ENCODE results near the gene GADD45G.
A peak's percentile ranks its signal among the peaks of the same experiment; 100 is the strongest.

Gene GADD45G, protein sequence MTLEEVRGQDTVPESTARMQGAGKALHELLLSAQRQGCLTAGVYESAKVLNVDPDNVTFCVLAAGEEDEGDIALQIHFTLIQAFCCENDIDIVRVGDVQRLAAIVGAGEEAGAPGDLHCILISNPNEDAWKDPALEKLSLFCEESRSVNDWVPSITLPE

DNA sequence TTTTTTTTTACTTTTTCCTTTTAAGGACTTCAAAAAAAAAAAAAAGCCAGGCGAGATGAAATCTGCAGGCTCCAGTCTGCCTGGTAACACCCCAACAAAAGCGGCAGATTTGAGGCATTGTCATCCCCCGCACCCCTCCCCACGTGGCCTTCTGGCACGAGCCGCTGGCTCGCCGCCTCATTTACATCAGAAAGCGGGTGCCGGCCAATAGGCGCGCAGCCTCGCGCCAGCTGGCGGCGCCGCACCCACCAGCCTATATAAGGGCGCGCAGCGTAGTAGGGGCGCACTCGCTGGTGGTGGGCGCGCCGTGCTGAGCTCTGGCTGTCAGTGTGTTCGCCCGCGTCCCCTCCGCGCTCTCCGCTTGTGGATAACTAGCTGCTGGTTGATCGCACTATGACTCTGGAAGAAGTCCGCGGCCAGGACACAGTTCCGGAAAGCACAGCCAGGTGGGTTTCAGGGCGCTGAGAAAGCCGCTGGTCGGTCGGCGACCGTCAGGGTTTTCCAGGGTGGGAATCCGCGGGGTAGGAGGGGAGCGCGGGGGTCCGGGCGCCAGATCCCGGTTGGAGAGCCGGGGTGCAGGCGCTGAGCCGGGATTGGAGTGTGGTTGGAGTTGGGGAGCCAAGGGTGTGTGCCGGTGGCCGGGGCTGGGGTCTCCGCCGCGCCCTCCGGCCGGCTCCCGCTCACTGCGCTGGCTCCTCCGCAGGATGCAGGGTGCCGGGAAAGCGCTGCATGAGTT is at the start of gene GADD45G:
Gene GADD45G, plus strand, starts transcription at position 284 of the 736 bp plus-strand sequence. Its CDS starts 110 bp downstream, at position 394.
- peak; percentile 52 for DNase-seq (ENCODE audit: low read depth)

DNA sequence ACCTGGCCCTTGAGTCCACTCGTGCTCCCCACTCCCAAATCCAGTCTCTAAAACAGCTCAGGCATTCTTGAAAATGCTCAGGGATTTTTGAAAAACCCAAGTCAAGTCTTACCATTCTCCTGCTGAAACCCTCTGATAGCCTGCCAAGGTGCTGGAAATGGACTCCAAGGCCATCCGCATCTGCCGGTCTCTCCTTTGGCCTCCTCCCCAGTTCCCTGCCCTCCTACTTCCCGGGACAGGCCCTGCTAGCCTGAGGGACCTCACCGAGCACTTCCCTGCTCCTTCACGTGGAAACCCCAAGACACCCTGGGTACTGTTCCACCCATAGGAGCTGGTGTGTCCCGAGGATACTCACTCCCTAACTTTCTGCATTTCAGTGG is 49.8 kb upstream of the GADD45G start:
- no peak for DNase-seq (ENCODE audit: low read depth)

DNA sequence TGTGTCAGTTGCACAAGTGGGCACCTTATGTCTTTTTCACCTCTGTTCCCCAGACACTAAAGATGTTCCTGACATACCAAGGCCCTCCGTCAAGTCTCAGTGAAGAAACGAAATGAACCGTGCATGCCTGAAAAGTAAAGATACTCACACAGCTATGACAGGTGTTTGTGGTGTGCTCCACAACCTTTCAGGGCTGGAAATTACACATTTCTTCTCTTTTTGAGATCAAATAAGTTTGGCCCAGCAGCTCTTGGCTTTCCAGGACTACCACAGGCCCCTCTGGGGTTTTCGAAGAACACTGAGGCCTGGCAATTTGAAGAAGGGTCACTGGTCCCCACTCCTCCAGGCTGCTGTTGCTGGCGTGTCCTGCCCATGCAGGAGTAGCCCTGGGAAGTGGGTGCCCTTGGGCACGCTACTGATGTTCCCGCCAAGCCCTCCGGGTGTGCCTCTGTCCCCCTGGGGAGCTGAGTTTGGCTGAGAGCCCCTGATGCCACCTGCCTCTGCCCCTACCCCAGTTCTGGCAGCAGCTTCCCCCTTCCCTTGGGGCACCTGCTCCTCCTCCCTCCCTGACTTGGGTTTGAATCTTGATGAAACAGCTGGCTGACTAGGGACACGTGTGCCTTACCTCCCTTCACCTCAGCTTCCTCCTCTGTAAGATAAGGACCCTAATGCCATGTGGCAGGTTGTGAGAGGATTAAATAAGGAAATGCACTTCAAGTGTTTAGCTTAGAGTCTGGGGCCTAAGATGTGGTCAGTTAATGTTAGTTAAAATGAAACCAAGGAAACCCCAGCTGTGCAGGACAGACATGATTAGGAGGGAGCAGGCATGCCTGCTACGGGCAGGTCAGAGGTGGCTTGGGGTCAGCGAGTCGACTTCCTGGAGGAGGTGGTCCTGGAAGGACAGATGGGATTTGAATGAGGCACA is 49.1 kb upstream of the GADD45G start:
- no peak for DNase-seq (ENCODE audit: low read depth)

DNA sequence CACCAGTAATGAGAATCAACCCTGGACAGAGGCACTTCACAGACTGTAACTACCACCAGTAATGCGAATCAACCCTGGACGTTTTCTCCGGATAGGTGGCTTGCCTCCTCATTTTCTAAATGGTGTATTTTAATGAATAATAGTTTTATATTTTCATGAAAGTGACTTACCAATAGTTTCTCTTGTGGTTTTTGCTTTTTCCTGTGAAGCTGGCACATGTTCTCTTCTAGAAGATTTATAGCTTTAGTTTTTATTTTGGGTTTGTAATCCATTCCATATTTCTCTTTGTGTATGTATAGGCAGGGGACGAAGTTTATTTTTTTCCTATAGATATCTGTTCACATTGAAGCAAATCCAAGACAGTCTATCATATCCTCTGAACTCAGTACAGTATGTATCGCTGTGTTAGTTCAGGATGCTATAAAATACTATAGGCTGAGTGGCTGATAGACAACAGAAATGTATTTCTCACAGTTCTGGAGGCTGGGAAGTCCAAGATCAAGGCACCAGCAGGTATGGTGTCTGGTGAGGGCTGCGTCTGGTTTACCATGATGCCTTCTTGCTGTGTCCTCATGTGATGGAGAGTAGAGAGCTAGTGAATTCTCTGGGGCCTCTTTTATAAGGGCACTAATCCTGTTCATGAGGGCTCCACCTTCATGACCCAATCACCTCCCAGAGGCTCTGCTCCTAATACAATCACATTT is 46.5 kb upstream of the GADD45G start:
- no peak for DNase-seq (ENCODE audit: low read depth)

DNA sequence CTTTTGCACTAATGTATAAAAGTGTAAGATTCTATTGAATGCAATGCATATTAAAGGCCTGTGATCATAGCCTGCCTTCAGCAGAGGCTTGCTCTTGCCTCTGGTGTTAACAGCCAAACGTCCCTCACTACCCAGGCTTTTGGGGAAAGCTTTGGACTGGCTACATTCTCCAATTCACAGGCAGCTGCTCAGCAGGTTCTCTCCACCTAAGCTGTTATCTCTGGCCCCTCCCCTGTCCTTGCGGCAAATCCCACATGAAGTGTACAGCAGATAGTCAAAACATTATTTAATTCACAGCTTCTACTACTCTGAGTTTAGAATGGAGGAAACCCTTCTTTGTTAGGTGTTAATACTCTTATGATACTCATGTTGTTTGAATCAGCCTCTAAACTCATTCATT is 45.9 kb upstream of the GADD45G start:
- DNase-seq (ENCODE audit: low read depth): no peak

DNA sequence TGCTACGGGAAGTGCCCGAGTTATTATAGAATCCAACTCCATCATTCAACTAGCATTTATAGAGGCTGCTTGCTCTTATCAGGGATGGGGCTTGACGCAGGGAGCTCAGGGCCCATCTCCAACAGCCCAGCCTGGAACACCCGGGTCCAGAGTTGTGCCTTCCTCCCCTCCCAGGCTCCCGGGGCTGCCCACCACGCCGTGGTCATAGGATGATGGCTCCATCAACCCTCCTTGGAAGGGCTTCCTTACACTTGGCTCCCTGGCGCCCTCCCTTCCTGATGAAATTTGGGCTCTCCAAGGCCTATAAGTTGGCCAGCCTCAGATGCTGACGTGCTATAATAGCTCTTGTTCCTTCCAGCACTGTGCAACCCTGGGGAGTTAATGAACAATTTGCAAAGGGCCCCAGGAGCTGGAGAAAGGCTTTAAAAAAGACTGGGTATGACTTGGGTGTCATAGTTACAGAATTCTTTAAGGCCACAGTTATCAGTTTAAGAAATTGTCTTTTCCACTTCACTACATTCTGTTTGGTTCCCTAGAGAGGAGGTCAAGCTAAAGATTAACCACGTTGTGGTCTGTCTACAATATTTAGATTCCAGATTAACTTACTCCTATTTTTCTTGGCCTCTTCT is 42.5 kb upstream of the GADD45G start:
- DNase-seq (ENCODE audit: low read depth): no peak

DNA sequence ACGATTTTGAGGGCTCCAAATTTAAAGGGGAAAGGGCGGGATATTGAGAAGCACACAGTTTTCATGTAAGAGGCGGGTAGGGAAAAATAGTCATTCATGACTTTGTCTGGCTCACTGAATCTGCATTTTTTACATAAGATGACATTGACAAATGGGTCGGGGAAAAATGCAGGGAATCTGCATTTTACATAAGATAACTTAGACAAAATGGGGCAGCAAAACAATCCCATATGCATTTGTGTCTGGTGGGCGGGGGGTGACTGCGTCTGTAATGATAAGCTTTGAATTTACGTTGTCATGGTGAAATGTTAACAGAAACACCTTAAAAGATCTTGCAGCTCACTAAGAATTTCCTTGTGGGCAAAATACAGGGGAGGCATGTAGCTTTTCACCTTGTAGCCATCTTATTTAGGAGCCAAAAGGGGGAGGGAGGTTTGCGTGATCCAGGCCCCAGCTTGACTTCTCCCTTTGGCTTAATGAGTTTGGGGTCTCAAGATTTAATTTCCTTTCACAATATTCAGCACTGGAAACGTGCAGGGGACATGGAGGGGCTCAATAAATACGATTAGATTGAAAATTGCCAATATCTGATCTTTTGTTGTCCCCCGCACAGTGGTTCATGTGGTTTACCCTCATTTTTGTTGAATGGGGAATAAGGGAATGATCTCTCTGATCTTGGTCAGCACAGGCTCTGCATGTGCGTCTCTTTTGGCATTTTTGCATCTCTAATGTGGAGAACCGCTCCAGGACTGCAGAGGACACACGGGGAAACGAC is 41.1 kb upstream of the GADD45G start:
- DNase-seq (ENCODE audit: low read depth): no peak

DNA sequence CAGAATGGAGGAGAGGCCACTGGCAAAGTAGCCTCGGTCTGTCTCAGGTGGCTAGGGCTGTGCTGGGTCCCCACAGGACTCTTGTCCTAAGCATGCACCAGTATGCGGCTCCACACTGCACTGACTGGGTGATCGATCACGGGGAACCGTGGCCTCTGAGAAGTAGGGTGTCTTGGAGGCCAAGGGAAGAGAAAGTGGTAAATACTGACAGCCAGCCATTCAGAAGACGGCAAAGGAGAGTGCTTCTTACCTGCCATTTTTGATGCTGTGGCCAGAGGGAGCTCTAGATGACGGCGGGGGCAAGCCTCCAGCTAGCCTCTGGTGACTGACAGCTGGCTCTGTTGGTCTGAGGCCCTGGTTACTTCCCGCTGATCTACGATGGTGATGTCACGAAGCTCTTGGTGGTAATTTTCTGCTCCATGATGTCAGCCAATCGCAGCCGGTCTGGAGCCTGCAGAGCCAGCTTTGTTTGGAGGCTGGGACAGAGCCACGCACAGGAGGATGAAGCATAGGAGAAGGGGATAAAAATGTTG is 40.4 kb upstream of the GADD45G start:
- DNase-seq (ENCODE audit: low read depth): no peak

DNA sequence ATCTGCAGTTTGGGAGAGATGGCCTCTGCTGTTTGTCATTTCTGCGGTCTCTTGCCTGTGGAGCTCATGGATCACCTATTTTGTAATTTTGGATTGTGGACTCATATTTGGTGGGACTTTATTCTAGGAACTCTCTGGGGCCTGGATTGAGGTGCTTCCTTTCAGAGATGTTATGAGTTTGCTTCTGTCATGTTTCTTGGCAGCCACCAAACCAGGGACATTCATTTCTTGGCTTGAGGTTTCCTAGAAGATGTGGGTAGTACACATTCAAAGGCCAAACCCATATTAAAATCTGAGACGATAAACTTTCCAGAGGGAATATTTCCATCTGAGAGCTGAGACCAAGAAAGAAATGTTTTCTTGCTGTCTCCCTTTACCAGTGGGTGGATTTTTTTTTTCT is 37.2 kb upstream of the GADD45G start:
- DNase-seq (ENCODE audit: low read depth): no peak

DNA sequence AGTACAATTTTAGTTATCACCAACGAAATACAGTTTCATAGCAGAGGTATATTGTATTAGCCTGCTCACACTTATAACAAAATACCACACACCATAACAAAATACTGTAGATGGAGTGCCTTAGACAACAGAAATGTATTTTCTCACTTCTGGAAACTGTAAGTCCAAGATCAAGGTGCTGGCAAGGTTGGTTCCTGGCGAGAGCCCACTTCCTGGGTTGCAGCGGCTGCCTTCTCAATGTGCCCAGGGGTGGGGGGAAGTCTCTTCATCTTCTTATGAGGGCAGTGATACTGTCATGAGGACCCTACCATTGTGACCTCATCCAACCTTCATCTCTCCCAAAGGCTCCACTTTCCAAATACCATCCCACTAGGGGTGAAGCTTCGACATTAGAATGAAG is 30.5 kb upstream of the GADD45G start:
- no peak for DNase-seq (ENCODE audit: low read depth)

DNA sequence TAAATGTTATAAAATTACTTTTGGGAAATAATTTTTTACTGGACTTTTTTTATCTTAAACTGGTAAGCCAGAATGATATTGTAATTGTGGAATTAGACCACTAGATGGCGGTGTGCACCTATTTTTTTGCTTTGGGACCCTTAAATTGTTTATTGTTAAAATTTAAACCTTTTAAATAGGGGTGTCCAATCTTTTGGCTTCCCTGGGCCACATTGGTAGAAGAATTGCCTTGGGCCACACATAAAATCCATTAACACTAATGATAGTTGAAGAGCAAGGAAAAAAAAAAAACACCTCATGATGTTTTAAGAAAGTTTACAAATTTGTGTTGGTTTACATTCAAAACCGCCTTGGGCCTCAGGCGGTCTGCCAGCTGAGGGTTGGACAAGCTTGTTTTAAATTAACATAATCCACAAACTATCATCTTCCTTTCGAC is 28.4 kb upstream of the GADD45G start:
- no peak for DNase-seq (ENCODE audit: low read depth)

DNA sequence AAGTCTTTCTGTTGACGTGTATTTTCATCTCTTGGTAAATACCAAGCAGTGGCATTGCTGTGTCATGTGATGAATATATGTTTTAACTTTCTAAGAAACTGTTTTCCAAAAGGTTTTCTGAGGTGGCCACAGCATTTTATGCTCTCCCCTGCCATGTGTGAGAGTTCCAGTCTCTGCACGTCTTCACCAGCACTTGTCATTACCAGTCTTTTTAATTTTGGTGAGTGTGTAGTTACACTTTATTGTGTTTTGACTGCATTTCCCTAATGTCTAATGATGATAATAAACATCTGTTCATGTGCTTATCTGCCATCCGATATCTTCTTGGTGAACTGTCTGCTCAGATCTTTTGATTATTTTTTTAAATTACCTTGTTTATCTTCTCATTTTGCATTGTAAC is 27.4 kb upstream of the GADD45G start:
- DNase-seq (ENCODE audit: low read depth): no peak

DNA sequence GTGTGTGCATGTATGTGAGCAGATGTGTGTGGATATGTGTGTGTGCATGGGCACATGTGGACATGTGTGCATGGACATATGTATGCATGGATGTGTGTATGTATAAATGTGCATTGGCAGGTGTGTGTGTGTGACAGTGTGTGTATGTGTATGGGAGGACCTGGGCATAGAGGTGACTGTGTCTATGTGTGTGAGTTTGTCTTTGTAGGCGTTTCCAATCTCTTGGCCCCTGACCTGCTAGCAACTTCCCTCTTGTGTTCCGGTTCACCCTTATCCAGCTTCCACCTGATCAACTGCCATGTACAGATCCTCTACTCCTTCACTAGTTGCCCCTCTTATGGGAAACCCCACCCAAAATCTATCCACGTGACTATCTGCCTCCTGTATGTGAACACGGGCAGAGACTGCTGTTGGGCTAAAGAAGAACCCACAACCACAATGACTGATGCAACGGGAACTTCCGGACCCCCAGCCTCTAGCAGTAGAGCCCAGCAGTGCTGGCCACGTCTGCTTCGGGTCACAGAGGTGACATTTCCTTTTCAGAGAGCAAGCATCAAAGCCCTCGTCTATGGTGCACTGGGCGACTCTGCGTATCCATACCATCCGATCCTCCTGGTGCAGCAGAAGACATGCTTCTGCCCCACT is 24.9 kb upstream of the GADD45G start:
- no peak for DNase-seq (ENCODE audit: low read depth)

DNA sequence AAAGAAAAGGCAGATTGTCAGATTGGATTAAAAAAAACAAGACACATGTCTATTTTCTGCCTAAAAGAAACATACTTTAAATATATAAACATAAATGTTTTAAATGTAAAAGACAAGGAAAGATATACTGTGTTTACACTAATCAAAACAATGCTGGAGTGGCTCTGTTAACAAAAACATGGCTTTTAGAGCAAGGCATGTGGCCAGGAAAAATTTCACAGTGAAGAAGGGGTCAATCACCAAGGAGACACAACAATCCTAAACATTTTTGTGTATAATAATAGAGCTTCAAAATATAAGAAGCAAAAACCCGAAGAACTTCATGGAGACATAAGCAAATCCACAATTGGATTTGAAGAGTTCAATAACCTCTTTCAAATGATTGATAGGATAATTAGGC is 18.5 kb upstream of the GADD45G start:
- DNase-seq (ENCODE audit: low read depth): no peak

DNA sequence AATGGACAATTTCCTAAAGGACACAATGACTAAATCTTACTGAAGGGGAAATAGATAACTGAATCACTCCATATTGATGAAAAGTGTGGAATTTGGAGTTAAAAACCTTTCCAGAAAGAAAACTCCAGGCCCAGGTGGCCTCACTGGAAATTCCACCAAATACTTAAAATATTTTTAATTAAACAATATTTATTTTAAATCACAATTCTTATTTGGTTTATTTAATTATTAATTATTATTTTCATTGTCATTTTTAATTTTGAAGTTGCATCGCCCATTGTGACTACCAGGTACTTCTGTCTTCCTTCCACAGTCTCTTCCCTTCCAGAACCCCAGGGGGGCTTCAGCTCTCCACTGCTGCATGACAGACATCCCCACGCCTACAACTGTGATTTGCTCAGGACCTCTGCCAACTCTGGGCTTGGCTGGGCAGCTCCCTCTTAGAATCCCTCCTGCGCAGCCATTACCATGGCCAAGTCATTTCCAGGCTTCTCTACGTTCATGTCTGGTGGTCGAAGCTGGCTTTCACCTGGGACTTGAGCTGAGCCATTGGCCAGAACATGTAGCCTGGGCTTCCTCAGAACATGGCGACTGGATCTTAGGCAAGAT is 16.4 kb upstream of the GADD45G start:
- DNase-seq (ENCODE audit: low read depth): no peak

DNA sequence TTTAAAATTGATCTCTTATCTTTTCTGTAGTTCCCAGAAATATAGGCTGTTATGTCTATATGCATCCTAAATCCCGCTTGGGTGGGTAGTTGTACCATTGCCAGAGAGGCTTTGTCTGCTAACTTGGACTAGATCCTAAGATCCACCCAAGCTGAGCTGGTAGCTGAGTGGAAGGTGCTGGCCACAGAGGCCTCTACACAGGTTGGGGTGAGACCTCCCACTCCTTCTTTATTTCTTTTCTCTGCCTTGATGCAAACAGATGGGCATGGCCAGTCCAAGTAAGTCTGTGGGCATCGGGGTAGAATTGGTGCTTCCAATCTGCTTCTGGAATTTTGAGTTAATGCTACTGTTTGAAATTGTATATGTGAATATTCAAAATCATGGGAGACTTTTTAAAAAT is 14.4 kb upstream of the GADD45G start:
- DNase-seq (ENCODE audit: low read depth): no peak

DNA sequence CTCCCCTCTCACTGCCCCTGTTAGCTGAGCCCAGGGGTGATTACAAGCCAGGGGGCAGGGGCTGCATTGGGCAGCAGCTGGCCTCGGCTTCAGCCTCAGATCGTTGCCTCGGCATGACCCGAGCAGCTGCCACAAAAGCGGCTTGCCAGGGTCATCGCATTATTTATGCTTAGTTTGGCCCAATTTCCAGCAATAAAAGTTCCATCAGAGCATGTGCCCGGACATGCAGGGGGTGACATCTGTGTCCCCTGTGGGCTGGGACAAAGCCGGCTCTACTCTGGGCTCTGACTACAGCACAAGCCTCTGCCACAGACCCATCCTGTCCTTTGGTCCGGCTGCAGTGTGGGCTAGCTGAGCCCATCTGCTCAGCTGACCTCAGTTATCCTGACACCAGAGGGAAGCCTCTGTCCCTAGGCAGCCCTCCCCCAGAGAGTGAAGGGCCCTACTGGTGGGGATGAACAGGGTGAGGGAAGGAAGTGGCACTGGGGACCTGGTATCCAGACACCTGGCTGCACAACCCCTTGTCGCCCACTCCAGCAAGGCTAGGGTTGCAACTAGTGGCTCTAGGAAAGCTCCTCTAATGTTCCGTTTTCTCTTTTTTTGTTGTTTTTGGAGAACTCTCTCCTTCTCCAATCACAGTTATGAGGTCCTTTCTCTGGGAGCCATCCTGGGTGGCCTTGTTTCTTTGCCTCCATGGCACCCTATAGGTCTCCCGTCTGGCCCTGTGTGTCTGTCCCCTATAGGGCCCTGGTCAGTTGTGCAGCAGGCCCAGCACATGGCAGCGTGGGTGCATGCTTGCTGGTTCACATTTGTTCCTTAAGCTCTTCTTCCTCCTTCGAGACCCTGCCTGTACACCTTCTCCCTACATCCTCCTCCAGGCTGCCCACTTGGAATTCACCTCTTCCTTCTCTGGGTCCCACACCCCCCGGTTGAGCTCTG is 13.3 kb upstream of the GADD45G start:
- DNase-seq (ENCODE audit: low read depth): no peak

DNA sequence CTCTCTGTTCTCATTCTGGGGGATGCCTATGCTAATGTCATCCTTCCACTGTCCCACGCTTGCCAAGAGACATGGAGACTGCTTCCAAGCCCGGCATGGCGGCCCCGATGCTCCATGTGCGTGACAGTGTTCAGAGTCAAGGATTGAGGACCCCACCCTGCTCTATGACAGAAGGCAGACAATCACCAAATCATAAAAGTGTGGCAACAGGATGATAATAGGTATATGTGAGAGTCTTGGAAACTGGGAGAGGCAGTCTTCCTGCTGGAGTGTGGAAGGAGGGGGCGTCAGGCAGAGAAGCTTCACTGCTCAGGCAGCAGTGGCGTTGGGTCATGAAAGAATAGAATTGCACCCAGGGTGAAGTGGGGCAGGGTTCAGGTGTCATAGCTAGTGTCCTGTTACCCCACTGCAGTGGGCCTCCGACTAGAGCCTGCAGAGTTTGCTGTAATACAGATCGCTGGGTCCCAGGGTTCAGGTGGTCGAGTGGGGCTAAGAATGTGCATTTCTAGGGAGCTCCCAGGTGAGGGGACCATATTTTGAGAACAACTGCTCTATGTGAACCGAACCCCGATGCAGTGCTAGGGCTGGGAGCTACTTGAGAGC is 12.5 kb upstream of the GADD45G start:
- no peak for DNase-seq (ENCODE audit: low read depth)
